SK-N-SH treated with all-trans-retinoic acid at 6 μM for 48 hours (cell line): ENCODE measurements around the gene CLEC2D.

ENCODE experiments used
- CREB5 ChIP-seq: fragments of 250-450 bp; sonication (Bioruptor Pico); IDR thresholded peaks from 2 replicates; pipeline ENCODE4 v1.5.1; 2020; ENCODE audit warnings: low read depth, mild to moderate bottlenecking, moderate library complexity
- ZNF8 ChIP-seq: fragments of 450-650 bp; formaldehyde crosslinking; IDR thresholded peaks from 2 replicates; pipeline ENCODE4 v1.5.0; 2020; ENCODE audit warnings: mild to moderate bottlenecking, moderate library complexity

- TF ChIP-seq ZNF8 (no peak), CREB5 (CRISPR knock-in tag) (no peak)
Measured at GRCh38 chr12:9700606-9700956, 31.1 kb downstream of the CLEC2D start.
